ENCODE measurements around the gene IRS1. TPM values are rescaled to one million over a fixed set of nuclear protein-coding genes. Genes with fewer than 3 reads are reported as not detected.
A peak's percentile ranks its signal among the peaks of the same experiment; 100 is the strongest.

Gene IRS1
- polyA plus RNA-seq, 1 donor (not counting 4 experiments of a cell fraction or from before 2014, with no cell fraction given), result 11.2 TPM

GRCh38 chr2:226791487-226792081 lies 8.0 kb downstream of the IRS1 start:
- H4K20me1 ChIP-seq (ENCODE audit: control insufficient read depth, extremely low read depth, insufficient read depth, low read length), result no peaks in the 10 kb centered on the region
- H3K4me1 ChIP-seq (ENCODE audit: control insufficient read depth, extremely low read depth, insufficient read depth, low read length), result peaks cover 40% of the 10 kb centered on the region
- no peaks in the 10 kb centered on the region for H3K9me1 ChIP-seq (ENCODE audit: control insufficient read depth, extremely low read depth, insufficient read depth, low read length)
- FAIRE-seq (no peak), DNase-seq (ENCODE audit: low read depth, low spot score) (no peak)
- dilution Hi-C loops (cut with MboI; ENCODE audit: extremely low pct_ligation_motif_present, low sequenced_read_pairs), result no loop called here
- no peaks in the 10 kb centered on the region for H3K27me3 ChIP-seq (ENCODE audit: control insufficient read depth, extremely low read depth, insufficient read depth, low read length)
- H3K9ac ChIP-seq (ENCODE audit: control insufficient read depth, extremely low read depth, insufficient read depth, low read length), result peak overlapping the region; percentile 95
- peaks cover 8 to 19% of the 10 kb centered on the region in 2 experiments for H3K36me3 ChIP-seq (ENCODE audit: control insufficient read depth in 2 of 2, extremely low read depth in 1 of 2, insufficient read depth in 2 of 2, low read length in 2 of 2)
- no peaks in the 10 kb centered on the region for H3K9me3 ChIP-seq (ENCODE audit: control insufficient read depth, low read depth, low read length)
- peak overlapping the region; percentile 95 for H3K27ac ChIP-seq (ENCODE audit: control insufficient read depth, insufficient read depth, low read length)
- peak overlapping the region; percentile 100 for H3K4me2 ChIP-seq (ENCODE audit: control insufficient read depth, extremely low read depth, insufficient read depth, low read depth, low read length)
- H3K79me2 ChIP-seq (ENCODE audit: control insufficient read depth, insufficient read depth, low read length), result peaks cover 85% of the 10 kb centered on the region
- H2AFZ ChIP-seq (ENCODE audit: control insufficient read depth, low read length), result peak overlapping the region; percentile 74
- TF ChIP-seq EZH2 (IDR thresholded peaks at IDR 0.05; ENCODE audit: low read length) (no peak), CTCF (optimal IDR thresholded peaks at IDR 0.05 in 1 of 3, IDR thresholded peaks at IDR 0.05 in 1 of 3, conservative IDR thresholded peaks at IDR 0.05 in 1 of 3; ENCODE audit: extremely low read depth in 1 of 3, insufficient read depth in 2 of 3, low read length in 3 of 3) (peak in 1 of 3 experiments; percentile 27)
- H3K4me3 ChIP-seq (ENCODE audit: control insufficient read depth in 2 of 3, extremely low read depth in 1 of 3, insufficient read depth in 2 of 3, low read depth in 1 of 3, low read length in 3 of 3), result peak overlapping the region; percentile 51 to 82 (median 82)

DNA sequence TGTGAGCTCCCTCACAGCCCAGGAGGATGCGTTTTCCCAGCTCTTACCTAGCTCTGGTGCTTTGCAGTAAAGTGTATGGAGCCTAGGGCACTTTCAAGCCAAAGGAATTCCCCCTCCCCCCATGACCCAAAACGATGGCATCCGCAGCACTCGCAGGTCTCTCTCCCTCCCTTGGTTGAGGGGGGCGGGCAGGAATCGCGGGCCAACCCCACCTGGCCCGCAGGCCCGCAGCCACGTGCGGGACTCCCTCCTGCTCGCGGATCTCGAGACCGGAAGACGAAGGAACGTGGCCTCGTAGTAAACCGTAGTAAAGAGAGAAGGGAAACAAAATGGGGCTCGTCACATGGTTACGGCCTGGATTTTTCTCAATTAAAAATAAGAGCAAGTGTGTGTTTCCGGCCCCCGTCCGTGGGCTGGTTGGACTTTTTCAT lies 8.5 kb downstream of the IRS1 start:
- FAIRE-seq (no peak), DNase-seq (ENCODE audit: low read depth, low spot score) (no peak)
- Histone ChIP-seq H3K4me2 (ENCODE audit: control insufficient read depth, extremely low read depth, insufficient read depth, low read depth, low read length) (peak overlapping the region; percentile 80), H3K27ac (ENCODE audit: control insufficient read depth, insufficient read depth, low read length) (peak overlapping the region; percentile 95), H3K9ac (ENCODE audit: control insufficient read depth, extremely low read depth, insufficient read depth, low read length) (peak overlapping the region; percentile 95), H3K9me3 (ENCODE audit: control insufficient read depth, low read depth, low read length) (no peaks in the 10 kb centered on the region), H3K4me1 (ENCODE audit: control insufficient read depth, extremely low read depth, insufficient read depth, low read length) (peaks cover 35% of the 10 kb centered on the region), H4K20me1 (ENCODE audit: control insufficient read depth, extremely low read depth, insufficient read depth, low read length) (no peaks in the 10 kb centered on the region), H3K36me3 (ENCODE audit: control insufficient read depth in 2 of 2, extremely low read depth in 1 of 2, insufficient read depth in 2 of 2, low read length in 2 of 2) (peaks cover 5 to 15% of the 10 kb centered on the region in 2 experiments), H3K27me3 (ENCODE audit: control insufficient read depth, extremely low read depth, insufficient read depth, low read length) (no peaks in the 10 kb centered on the region), H3K9me1 (ENCODE audit: control insufficient read depth, extremely low read depth, insufficient read depth, low read length) (no peaks in the 10 kb centered on the region), H3K79me2 (ENCODE audit: control insufficient read depth, insufficient read depth, low read length) (peaks cover 81% of the 10 kb centered on the region), H3K4me3 (ENCODE audit: control insufficient read depth in 2 of 3, extremely low read depth in 1 of 3, insufficient read depth in 2 of 3, low read depth in 1 of 3, low read length in 3 of 3) (peak overlapping the region; percentile 33 to 82 (median 74)), H2AFZ (ENCODE audit: control insufficient read depth, low read length) (peak overlapping the region; percentile 74)
- TF ChIP-seq EZH2 (IDR thresholded peaks at IDR 0.05; ENCODE audit: low read length) (no peak), CTCF (optimal IDR thresholded peaks at IDR 0.05 in 1 of 3, IDR thresholded peaks at IDR 0.05 in 1 of 3, conservative IDR thresholded peaks at IDR 0.05 in 1 of 3; ENCODE audit: extremely low read depth in 1 of 3, insufficient read depth in 2 of 3, low read length in 3 of 3) (no peak)
- dilution Hi-C loops (cut with MboI; ENCODE audit: extremely low pct_ligation_motif_present, low sequenced_read_pairs), result no loop called here

All from keratinocyte (primary cell).